GM18499 (cell line): ENCODE data around the gene IPO11.
A peak's percentile ranks its signal among the peaks of the same experiment; 100 is the strongest.

Experiments used
- ATAC-seq: cut with Tn5 transposase; IDR thresholded peaks from one replicate; pipeline ENCODE4 v1.9.1; 2021; ENCODE audit warnings: moderate number of reproducible peaks; ENCODE audit not compliant: insufficient read depth, unreplicated experiment

The IPO11 gene

GRCh38 chr5:62432621-62433064 is 20.1 kb downstream of the IPO11 start:
- ATAC-seq, result no peak

DNA sequence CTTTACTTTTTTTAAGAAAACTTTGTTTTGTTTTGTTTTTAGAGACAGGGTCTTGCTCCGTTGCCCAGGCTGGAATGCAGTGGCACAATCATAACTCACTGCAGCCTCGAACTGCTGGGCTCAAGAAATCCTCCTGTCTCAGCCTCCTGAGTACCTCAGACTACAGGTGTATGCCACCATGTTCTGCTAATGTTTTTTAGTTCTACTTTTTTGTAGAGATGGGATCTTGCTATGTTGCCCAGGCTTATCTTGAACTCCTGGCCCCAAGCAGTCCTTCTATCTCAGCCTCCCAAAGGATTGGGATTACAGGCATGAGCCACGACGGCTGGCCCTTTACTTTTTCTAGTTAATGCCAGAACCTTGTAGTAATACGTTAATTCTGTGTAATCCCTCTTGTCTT is 36.0 kb downstream of the IPO11 start:
- no peak for ATAC-seq

- ATAC-seq, result no peak
Measured at GRCh38 chr5:62450259-62450658, 37.7 kb downstream of the IPO11 start.

DNA sequence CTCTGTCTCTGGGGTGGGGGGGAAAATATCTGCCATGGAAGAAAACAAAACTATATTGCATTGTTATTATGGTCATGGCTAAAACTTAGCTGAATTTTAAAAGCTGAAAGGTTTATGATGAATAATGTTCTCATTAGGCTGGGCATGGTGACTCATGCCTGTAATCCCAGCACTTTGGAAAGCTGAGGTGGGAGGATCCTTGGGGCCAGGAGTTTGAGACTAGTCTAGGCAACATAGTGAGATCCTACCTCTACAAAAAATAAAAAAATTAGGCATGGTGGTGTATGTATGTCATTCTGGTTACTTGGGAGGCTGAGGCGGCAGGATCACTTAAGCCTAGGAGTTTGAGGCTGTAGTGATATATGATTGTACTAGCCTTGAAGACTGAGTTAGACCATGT is 44.5 kb downstream of the IPO11 start:
- no peak for ATAC-seq

DNA sequence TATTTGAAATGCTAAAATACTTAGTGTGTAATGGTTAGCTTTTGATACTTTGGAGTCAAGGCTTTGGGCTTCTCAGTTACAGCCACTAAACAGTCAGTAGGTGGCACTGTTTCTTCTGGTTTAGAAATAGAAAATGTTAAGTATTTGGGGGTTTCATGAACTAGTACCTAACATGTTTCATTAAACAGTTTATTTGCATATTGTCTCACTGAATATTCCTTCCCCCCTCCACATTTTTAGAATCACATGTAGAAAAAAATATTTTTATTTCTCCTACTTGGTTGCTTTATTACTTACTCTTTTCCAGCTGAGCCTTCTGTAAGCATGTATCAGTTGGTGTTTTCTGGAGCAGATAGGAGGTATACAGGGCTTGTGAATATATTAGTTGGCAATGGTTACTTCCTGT is 48.0 kb downstream of the IPO11 start:
- peak; percentile 69 for ATAC-seq

GRCh38 chr5:62461561-62461960 is 49.0 kb downstream of the IPO11 start:
- no peak for ATAC-seq

DNA sequence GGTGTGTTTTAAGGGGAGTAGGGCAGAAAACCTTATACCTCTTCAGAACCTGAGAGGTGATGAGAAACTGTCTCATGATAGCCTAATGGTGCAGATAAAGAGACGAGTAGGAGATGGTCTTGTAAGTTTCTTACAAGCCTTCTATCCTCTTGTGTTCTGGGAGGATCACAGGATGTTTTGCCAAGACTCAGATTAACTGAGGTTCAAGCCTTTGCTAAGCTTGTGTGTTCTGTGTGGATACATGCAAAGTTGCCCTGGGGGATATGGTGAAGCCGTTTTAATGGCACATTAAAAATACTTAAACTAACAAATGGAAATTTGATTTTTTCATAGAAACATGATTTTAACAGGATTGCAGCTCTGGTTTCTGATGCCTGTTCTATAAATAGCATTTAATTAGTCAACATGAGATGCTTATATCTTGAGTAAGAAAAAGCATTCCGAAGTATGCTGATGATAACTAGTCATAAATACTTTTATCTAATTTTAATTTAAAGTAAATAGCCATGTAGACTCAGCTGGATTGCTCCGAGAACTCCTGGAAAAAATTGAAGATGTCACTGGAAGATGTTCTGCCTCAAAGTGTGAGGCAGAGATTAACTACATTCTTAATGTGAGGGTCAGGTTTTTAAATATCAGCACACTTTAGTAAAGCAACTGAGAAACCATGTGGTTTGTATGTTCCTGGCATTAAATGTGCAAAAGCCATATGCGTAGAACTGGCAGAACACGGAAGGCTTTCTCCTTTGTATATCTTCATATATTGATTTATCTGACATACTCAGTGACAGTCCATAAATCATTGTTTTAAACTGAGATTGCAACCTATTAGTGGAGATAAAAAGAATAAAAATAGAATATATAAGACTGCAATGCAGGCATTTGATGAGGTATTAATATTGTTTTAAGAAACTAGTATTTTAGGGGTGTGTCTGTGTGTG is 53.7 kb downstream of the IPO11 start:
- ATAC-seq, result no peak

DNA sequence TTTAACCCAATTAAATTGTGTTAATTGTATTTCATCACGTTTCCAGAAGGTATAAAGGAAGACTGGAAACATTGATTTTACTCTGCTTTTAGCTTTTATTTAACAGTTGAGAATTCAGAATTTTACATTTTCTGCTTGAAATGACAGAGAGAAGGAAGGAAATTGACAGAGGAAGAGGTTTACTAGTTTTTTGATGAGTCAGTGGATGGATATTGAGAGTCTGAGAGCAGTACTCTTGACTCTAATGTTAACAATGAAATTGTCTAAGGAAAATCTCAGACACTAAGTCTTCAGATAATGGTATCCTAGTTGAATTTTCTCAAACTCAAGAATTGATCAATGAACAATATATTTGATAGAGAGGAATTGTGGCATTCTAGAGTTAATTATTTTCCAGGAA is 60.6 kb downstream of the IPO11 start:
- no peak for ATAC-seq

- ATAC-seq, result no peak
Measured at GRCh38 chr5:62475072-62475471, 62.5 kb downstream of the IPO11 start.

GRCh38 chr5:62477801-62478200 is 65.2 kb downstream of the IPO11 start:
- no peak for ATAC-seq

DNA sequence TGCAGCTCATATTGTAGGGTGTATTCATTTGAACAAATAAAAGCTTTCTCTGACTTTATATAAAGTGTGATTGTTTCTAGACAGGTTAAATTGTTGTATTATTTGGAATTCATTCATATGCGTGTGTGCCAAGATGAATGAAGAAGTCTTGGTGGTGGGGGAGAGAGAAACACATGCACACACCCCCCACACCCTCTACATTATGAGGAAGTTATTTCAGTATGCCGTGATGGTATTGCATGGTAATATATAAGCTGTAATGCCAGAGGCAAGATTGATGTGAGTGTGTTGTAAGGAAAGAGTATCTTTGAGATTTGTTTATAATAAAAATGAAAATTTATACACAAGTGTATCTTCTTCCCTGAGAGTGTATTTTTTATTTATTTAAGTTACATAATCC is 71.0 kb downstream of the IPO11 start:
- ATAC-seq, result no peak

GRCh38 chr5:62486672-62487071 is 74.1 kb downstream of the IPO11 start:
- ATAC-seq, result no peak

- no peak for ATAC-seq
Measured at GRCh38 chr5:62488531-62488930, 76.0 kb downstream of the IPO11 start.

DNA sequence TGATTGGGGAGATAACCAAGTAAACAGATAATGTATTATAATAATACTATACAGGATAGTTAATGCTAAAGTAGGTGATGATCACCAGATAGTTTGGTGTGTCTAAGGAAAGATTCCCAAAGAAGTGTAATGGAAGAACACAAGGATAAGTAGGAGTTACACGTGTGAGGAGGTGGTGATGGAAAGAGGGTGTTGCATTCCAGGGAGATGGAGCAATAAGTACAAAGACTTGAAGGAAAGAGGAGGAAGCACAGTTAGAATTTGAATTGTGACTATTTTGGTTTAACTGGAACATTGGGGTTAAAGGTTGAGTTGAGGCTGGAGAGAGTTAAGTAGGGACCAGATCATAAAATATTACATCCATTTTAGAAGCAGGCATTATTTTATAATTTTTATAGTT is 76.9 kb downstream of the IPO11 start:
- ATAC-seq, result no peak

DNA sequence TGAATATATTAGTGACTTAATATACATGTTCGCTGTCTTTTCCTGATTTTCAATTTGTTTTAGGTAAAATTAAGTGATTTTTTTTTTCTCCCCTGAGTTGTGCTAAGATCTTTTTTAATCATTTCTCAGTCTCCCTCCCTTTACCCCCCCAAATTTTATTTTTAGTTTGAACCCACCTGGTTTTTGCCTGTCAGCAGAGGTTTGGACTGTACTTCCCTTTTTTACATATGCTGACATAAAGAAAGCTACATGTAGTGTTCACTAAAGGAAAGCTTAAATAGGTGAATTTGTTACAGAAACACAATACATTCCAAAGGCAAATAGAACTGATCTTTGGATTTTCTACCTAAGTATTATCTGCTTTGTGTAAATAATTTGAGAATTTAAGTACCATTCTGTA is 82.2 kb downstream of the IPO11 start:
- ATAC-seq, result no peak

GRCh38 chr5:62496876-62497275 is 84.3 kb downstream of the IPO11 start:
- no peak for ATAC-seq

DNA sequence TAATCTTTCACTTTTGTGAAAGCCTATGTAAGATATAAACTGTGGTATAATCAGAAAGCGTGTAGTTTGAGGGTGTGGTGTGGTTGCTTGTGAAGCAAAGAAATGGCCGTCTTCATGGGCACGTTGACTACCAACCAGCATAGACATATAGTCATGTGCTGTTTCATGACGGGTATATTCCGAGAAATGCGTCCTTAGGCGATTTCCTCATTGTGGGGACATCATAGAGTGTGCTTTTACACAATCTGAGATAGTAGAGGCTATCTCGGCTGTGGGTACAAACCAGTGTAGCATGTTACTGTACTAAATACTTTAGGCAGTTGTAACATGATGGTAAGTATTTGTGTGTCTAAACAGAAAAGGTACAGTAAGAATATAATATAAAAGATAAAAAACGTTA is 86.4 kb downstream of the IPO11 start:
- no peak for ATAC-seq

GRCh38 chr5:62499756-62500155 is 87.2 kb downstream of the IPO11 start:
- no peak for ATAC-seq

- ATAC-seq, result no peak
Measured at GRCh38 chr5:62502456-62503101, 90.0 kb downstream of the IPO11 start.

DNA sequence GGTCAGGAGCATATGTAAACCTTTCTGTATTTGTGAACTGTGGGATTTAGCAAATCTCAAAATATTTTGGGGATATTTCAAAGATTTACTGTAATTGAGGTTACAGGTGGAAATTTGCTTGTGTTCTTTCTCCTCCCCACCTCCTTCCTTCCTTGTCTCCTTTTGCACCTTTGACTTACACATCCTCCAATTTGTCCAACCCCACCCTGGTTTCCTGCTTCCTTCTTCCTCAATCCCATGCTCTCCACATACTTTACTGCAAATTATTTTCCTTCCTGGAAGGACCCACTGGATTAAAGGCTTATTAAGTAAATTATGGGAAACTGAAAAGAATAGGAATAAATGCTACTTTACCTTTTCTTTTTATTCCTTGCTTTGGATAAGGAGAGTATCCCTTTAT is 91.6 kb downstream of the IPO11 start:
- ATAC-seq, result no peak

DNA sequence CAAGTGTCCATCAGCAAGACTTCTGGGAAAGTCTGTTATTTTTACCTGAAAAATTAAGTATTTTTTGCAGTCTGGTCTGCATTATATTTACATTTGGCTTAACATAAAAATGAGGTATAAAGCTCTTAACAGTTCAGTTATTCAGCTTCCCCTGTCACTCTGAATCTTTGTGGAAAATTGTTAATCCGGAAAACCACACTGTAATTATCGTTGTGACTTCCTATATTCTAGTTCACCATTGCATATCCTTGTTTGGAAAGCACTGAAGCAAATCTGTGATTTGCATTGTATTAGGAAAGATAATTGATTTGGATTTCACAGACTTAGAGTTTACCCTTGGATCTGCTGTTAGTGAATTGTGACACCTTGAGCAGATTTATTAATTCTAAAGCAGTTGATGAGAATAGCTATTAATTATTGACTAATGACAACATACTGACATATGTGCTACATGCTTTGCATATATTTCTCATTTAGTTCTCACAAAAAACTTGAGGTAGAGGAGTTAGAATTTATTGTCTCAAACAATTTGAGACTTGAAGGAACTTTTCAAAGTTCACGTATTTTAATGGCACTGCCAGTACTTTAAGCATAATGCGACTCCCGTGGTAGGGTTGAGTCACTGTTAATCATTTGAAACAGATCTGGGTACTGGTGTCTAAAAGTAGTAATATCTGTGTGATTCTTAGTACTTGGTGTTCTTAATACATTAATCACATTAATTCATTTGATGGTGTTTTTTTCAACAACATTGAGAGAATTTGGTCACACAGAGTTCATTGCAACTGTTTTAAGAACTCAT is 94.3 kb downstream of the IPO11 start:
- ATAC-seq, result no peak
